Embryonic facial prominence (tissue), 1 donor: Measurements from ENCODE around the gene IDH3G.
"Not testable (repeated sequence)": the region's sequence is repeated elsewhere in the genome, so short reads cannot be mapped to it uniquely, and the experiment has no call there.

Source experiments
- DNase-seq: peaks from one replicate; pipeline ENCODE4 v3.0.0-alpha.2; 2016; ENCODE audit errors: extremely low spot score

IDH3G gene

DNA sequence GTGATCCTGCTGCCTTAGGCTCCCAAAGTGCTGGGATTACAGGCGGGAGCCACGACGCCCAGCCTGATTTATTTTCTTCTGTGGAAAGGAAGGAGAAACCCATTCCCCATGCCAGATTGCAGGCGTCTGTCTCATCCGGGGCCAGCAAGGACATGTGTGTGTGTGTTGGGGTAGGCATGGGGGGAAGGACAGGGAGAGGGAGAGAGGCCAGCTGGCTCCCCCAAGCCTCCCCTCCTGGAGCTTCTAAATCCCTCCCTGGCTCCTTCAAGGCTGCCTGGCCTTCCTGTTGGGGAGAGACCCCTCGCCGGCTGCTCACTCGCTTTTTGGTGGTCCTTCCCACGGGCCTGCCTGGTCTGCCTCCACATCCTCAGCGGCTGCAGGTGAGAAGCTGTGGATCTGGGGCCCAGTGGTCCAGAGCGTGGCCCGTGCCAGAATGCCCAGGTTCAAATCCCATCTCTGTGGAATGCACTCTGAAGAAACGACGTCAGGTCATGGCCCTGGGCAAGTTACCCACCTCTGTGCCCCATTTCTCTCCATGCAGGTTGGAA, 31.5 kb downstream of the IDH3G start:
- no peak for DNase-seq

- no peak for DNase-seq
These were observed 32.3 kb downstream of the IDH3G start for GRCh38 chrX:153761863-153762262.

DNA sequence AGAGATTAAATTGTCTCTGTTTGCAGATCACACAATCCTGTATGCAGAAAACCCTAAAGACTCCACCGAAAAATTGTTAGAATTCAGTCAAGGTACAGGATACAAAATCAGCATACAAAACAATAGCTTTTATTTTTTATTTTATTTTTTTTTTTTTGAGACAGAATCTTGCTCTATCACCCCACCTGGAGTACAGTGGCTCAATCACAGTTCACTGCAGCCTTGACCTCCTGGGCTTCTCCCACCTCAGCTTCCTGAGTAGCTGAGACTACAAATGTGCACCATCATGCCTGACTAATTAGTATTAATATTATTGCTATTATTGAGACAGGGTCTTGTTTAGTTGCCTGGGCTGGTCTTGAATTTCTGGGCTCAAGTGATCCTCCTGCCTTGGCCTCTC, 39.0 kb downstream of the IDH3G start:
- no peak for DNase-seq

- DNase-seq = no peak
These were observed 43.9 kb downstream of the IDH3G start for GRCh38 chrX:153750127-153750774.

- not testable (repeated sequence) for DNase-seq
These were observed 45.2 kb downstream of the IDH3G start for GRCh38 chrX:153749017-153749416.

GRCh38 chrX:153746991-153747390, 47.2 kb downstream of the IDH3G start:
- not testable (repeated sequence) for DNase-seq

GRCh38 chrX:153746359-153746758, 47.8 kb downstream of the IDH3G start:
- no peak for DNase-seq

GRCh38 chrX:153745067-153745433, 49.1 kb downstream of the IDH3G start:
- DNase-seq = not testable (repeated sequence)

- no peak for DNase-seq
These were observed 49.7 kb downstream of the IDH3G start for GRCh38 chrX:153744210-153745066.

GRCh38 chrX:153743468-153744209, 50.5 kb downstream of the IDH3G start:
- not testable (repeated sequence) for DNase-seq

GRCh38 chrX:153742796-153743467, 51.2 kb downstream of the IDH3G start:
- DNase-seq = not testable (repeated sequence)

- DNase-seq = not testable (repeated sequence)
These were observed 52.1 kb downstream of the IDH3G start for GRCh38 chrX:153742111-153742510.

DNA sequence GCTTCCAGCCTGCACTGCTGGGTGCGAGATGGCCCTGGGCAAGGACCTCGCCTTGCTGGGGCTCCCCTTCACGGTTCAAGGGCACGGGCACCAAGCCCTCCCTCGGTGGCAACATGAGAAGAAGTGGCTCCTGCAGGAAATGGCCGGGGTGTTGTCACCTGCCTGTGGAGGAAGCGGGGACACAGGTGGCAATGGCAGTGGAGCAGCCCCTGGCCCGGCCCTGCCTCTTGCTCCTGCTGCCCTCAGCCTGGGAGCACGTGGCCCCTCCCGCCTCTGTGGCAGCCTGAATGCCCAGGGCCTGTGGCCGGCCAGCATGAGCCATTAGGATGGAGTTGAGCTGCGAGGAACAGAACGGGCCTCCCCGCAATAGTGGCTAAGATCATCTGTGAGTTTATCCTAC, 52.7 kb downstream of the IDH3G start:
- DNase-seq = no peak

DNA sequence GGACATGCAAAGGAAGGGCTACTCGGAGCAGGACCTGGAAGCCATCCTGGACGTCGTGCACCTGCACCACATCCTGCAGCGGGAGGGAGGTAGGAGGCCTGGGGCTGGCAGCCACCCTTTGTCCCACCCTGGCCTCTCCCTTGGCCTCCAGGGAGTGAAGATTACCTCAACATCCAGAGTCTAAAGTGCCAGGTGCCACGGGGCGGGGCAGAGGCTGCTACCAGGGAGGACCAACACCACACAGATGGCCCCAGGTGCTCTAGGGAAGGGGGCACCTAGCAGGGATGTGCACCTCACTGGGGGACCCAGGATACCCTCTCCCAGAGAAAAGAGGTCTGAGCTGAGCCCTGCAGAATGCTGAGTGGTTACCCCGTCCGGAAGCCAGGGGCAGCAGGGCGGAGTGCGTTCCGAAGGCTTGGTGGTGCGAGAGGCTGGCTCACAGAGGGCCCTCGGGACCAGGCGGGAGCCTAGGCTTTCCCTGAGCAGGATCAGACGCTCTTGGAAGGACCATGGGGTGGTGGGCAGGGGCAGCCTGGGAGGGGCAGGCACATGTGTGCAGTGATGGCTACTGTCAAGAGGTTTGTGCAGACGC, 53.4 kb downstream of the IDH3G start:
- DNase-seq = no peak

GRCh38 chrX:153739754-153740486, 54.3 kb downstream of the IDH3G start:
- no peak for DNase-seq

DNA sequence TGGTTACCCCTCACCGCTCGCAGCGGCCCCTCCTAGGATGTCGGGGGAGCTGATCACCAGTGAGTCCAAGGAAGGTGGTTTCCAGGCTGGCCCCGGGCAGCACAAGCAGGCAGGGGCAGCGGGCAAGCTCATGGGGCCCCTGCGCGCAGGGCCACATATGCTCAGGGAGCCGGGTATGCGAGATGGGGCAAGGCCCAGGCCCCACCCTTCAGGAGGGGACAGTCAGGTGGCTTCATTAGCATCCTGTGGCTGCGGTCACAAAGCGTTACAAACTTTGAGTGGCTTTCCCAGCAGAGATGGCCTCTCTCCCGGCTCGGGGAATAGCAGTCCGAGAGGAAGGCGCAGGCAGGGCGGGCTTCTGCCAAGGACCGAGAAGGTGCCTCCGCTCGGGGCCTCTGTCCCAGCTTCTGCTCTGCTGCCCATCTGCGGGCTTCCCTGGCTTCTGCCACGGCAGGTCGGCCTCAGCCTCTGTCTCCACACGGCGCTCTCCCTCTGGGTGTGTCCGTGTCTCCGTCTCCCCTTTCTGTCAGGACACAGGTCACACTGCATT, 56.0 kb downstream of the IDH3G start:
- no peak for DNase-seq

- DNase-seq = no peak
These were observed 57.2 kb downstream of the IDH3G start for GRCh38 chrX:153736871-153737441.

DNA sequence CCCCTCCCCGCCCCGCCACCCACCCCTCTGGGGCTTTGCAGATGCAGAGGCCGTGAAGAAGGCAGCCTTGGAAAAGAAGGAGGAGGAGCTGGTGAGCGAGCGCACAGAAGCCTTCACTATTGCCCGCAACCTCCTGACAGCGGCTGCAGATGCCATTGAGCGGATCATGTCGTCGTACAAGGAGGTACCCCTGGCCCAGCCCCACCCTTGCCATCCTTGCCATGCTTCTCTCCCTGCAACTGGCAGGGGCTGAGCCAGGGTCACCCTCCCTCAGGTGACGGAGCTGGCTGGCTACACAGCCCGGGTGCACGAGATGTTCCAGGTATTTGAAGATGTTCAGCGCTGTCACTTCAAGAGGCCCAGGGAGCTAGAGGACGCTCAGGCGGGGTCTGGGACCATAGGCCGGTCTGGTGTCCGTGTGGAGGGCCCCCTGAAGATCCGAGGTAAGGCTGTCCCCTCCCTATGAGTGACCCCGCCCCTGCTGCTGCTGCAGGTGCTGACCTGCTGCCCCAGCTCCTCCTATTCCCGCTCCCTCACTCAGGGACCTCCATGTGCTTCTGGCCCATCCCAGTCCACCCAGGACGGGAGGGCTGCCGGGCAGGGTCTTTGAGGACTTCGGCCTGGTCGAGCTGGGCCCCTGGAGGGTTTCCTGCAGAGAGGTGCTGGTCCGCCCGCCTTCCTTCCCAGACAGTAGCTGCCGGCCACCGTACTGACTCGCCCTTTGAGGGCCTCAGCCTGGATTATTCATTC, 57.9 kb downstream of the IDH3G start:
- DNase-seq = no peak
